ENCODE data around the gene NEK1.

DNA sequence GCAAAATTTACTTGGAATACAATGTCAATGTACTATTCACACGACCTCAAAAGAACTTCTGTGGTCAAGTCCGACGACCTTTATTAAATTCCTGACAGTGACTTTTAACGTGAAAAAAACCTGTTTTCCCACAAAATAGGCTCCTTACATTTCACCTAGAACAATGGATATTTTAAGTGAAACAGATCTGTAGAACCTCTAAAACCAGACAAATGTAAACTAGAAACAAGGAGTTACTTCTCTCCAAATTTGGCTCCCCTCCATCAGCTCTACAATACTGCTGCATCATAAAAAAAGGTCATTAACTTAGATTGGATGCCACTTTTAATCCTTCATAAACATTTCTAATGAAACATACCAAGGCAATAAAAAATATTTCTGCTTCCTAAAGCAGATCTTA, 1.2 kb downstream of the NEK1 start:
- TF ChIP-seq CTCF (IDR thresholded peaks at IDR 0.05): no peak
- no peak for TF ChIP-seq ZFX (IDR thresholded peaks at IDR 0.05; ENCODE audit: borderline replicate concordance)
